Lower lobe of right lung (tissue), 2 donors: ENCODE measurements around the gene GPR22. TPM values are rescaled to one million over a fixed set of nuclear protein-coding genes. Genes with fewer than 3 reads are reported as not detected.

Experiments
- ATAC-seq, 2 donors: fragments of 200-7000 bp; cut with Tn5 transposase; one replicate each; pipeline ENCODE4 v1.9.1; 2020 to 2022; ENCODE audit warnings: mild to moderate bottlenecking in 2 of 2, moderate library complexity in 2 of 2
- DNase-seq: peaks from one replicate; pipeline ENCODE4 v3.0.0-alpha.2; 2020
- H3K27ac ChIP-seq: fragments of 200-600 bp; one replicate; pipeline ENCODE4 v1.8.0; 2022
- H3K27me3 ChIP-seq: fragments of 200-600 bp; one replicate; pipeline ENCODE4 v1.8.0; 2022; ENCODE audit warnings: low read depth
- H3K36me3 ChIP-seq: fragments of 200-600 bp; one replicate; pipeline ENCODE4 v1.8.0; 2022; ENCODE audit warnings: mild to moderate bottlenecking
- H3K4me1 ChIP-seq: fragments of 200-600 bp; one replicate; pipeline ENCODE4 v1.8.0; 2022
- H3K4me3 ChIP-seq: fragments of 200-600 bp; one replicate; pipeline ENCODE4 v1.8.0; 2022; ENCODE audit warnings: mild to moderate bottlenecking
- H3K9me3 ChIP-seq: fragments of 200-600 bp; one replicate; pipeline ENCODE4 v1.8.0; 2022
- intact Hi-C: fragments of 100-400 bp; cut with DNase I; formaldehyde crosslinking; loops from one replicate; pipeline ENCODE4 v1.11.0; 2022
- total RNA-seq: library from RNA; stranded (reverse); fragmentation: NEBNext Ultra II Directional; extraction: Animal tissue kit (Norgen Biotek cat#: 25700); gene quantifications from one replicate; pipeline ENCODE4 v1.2.1, GENCODE V29; 2021
- TF ChIP-seq, protein P1 (sequence below): fragments of 200-600 bp; IDR thresholded peaks from one replicate; pipeline ENCODE4 v1.8.0; 2022; ENCODE audit warnings: antibody characterized with exemption, mild to moderate bottlenecking
- donor health status: DM: no; HTN: yes; CAD: no; lungs with severe emphysema.

Gene GPR22
- total RNA-seq, 1 donor from 2014 or later: not detected

DNA sequence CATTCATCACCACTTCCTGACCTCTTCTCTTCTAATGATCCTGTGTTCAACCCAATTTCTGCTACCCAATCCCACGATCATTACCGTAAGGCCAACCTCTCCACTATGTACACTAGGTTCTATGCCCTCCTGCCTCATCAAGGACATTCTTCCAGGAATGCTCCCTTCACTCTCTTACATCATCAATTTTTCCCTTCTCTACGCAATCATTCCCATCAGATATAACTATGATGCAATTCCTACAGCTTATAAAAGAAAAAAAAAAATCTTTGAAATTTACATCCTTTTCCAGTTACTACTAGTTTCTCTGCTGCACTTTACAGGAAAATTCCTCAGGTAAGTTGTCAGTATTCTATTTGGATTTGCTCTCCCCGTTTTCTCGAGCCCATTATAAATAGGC, 30.8 kb upstream of the GPR22 start:
- no peak overlapping the region for H3K27ac ChIP-seq
- no peaks in the 10 kb centered on the region for H3K36me3 ChIP-seq
- no peaks in the 10 kb centered on the region for H3K4me1 ChIP-seq
- H3K27me3 ChIP-seq: no peaks in the 10 kb centered on the region
- no peak overlapping the region for H3K4me3 ChIP-seq
- no peaks in the 10 kb centered on the region for H3K9me3 ChIP-seq
- intact Hi-C loops: no loop called here
- TF ChIP-seq, protein P1, sequence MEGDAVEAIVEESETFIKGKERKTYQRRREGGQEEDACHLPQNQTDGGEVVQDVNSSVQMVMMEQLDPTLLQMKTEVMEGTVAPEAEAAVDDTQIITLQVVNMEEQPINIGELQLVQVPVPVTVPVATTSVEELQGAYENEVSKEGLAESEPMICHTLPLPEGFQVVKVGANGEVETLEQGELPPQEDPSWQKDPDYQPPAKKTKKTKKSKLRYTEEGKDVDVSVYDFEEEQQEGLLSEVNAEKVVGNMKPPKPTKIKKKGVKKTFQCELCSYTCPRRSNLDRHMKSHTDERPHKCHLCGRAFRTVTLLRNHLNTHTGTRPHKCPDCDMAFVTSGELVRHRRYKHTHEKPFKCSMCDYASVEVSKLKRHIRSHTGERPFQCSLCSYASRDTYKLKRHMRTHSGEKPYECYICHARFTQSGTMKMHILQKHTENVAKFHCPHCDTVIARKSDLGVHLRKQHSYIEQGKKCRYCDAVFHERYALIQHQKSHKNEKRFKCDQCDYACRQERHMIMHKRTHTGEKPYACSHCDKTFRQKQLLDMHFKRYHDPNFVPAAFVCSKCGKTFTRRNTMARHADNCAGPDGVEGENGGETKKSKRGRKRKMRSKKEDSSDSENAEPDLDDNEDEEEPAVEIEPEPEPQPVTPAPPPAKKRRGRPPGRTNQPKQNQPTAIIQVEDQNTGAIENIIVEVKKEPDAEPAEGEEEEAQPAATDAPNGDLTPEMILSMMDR: no peak
- DNase-seq (no peak), ATAC-seq (no peak)

DNA sequence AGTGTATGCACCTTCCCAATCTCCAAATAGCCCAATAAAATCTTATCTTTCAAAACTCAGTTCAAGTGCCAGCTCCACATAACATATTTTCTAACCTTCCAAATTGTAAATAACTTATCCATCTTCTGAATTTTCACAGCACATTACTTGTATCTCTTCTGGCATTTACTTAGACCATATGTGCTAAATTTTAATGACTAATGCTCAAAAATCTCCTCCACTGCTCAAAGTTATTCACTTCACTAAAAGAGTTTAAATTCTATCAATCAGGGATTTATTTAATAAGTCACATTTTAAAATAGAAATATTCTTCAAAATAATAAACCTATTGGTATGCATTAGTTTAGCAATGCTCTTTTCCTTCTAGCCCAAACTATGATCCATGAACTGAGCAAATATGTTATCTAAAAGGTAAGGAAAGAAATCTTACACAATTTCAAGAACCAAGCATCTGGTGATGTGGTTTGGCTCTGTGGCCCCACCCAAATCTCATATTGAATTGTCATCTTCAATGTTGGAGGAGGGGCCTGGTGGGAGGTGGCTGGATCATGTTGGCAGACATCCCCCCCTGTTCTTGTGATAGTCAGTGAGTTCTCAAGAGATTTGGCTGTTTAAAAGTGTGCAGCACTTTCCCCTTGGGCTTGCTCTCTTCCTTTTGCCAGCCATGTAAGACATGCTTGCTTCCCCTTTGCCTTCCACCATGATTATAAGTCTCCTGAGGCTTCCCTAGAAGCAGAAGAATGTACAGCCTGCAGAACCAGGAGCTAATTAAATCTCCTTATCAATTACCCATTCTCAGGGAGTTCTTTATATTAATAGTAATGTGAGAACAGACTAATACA, 28.1 kb upstream of the GPR22 start:
- H3K4me3 ChIP-seq: no peak overlapping the region
- no peaks in the 10 kb centered on the region for H3K9me3 ChIP-seq
- no peak for ATAC-seq
- TF ChIP-seq, protein P1: no peak
- H3K27ac ChIP-seq: no peak overlapping the region
- DNase-seq: no peak
- H3K4me1 ChIP-seq: no peaks in the 10 kb centered on the region
- intact Hi-C loops: no loop called here
- H3K36me3 ChIP-seq: no peaks in the 10 kb centered on the region
- no peaks in the 10 kb centered on the region for H3K27me3 ChIP-seq

DNA sequence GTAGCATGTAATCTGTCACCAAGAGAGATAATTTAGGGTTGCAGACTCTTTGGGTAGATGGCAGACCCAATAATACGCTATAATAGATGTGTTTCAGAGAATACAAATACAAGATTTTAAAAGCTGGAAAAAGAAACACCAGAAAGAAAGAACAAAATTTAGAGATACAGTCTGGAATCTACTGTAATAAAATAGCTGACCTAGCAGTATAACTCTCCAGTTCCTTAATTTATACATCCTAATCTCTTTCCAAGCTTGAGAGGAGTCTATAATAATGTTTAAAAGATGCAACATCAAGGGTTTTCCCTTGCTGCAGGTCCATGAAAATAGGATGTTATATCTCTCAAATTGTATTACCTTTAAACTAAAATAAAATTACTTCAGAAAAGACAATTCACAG, 27.2 kb upstream of the GPR22 start:
- intact Hi-C loops: no loop called here
- H3K4me1 ChIP-seq: no peaks in the 10 kb centered on the region
- no peaks in the 10 kb centered on the region for H3K9me3 ChIP-seq
- H3K27ac ChIP-seq: no peak overlapping the region
- ATAC-seq (no peak), DNase-seq (no peak)
- H3K27me3 ChIP-seq: no peaks in the 10 kb centered on the region
- H3K4me3 ChIP-seq: no peak overlapping the region
- no peaks in the 10 kb centered on the region for H3K36me3 ChIP-seq
- TF ChIP-seq, protein P1: no peak

DNA sequence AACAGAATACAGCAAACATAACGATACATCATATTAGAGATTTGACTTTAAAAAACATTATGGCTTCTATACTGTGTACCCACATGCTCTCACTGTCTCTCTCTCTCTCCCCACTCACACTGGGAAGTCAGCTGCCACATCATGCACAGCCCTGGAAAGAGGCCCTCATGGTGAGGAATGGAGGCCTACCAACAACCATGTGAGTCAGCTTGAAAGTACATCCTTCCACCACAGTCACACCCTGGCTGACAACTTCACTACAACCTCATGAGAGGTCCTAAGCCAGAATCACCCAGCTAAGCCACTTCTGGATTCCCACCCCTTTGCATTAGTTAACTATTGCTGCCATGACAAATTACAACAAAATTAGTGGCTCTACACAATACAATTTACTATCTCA, 23.3 kb upstream of the GPR22 start:
- intact Hi-C loops: no loop called here
- Histone ChIP-seq H3K36me3 (no peaks in the 10 kb centered on the region), H3K4me1 (no peaks in the 10 kb centered on the region), H3K9me3 (no peaks in the 10 kb centered on the region), H3K4me3 (no peak overlapping the region), H3K27ac (no peak overlapping the region), H3K27me3 (no peaks in the 10 kb centered on the region)
- DNase-seq: no peak
- ATAC-seq: no peak
- TF ChIP-seq, protein P1: no peak

DNA sequence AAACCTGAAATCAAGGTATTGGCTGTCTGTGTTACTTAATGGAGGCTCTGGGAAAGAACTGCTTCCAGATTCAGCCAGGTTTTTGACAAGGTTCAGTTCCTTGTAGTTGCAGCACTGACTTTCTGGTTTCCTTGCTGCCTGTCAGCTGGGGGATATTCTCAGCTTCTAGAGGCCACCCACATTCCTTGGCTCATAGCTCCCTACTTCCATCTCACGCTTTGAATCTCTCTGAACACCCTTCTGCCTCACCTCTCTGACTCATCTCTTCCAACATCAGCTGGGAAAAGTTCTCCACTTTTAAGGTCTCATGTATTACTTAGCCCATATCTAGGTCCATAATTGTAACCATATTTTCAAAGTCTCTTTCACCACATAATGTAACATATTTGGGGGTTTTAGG, 22.9 kb upstream of the GPR22 start:
- no peak for ATAC-seq
- no peaks in the 10 kb centered on the region for H3K4me1 ChIP-seq
- no peaks in the 10 kb centered on the region for H3K27me3 ChIP-seq
- H3K36me3 ChIP-seq: no peaks in the 10 kb centered on the region
- TF ChIP-seq, protein P1: no peak
- intact Hi-C loops: no loop called here
- no peak for DNase-seq
- no peak overlapping the region for H3K27ac ChIP-seq
- no peak overlapping the region for H3K4me3 ChIP-seq
- no peaks in the 10 kb centered on the region for H3K9me3 ChIP-seq
